Measurements from ENCODE around the gene DQX1.

- TF ChIP-seq CTCF (IDR thresholded peaks at IDR 0.05) (no peak), POLR2A (IDR thresholded peaks at IDR 0.05) (no peak), POLR2AphosphoS5 (IDR thresholded peaks at IDR 0.05; ENCODE audit: insufficient read depth in 1 of 2, low read depth in 1 of 2) (no peak)
Observed at GRCh38 chr2:74562126-74562775, 36.2 kb upstream of the DQX1 start.
